Neural cell (in vitro differentiated cells): ENCODE measurements around the gene ATXN2L. TPM values are rescaled to one million over a fixed set of nuclear protein-coding genes. Genes with fewer than 3 reads are reported as not detected.
A peak's percentile ranks its signal among the peaks of the same experiment; 100 is the strongest.
"Not testable (repeated sequence)": the region's sequence is repeated elsewhere in the genome, so short reads cannot be mapped to it uniquely, and the experiment has no call there.

ENCODE experiments used
- H2AFZ ChIP-seq: fragments of 200-600, 300-800 bp; sonication (generic), shearing (Covaris generic); 2 replicates; pipeline ENCODE4 v1.6.0; 2014; ENCODE audit warnings: low read depth, mild to moderate bottlenecking, antibody characterized with exemption, low read length, moderate library complexity
- H3F3A ChIP-seq: fragments of 200-600 bp; shearing (Covaris generic); 2 replicates; pipeline ENCODE4 v1.6.1; 2016; ENCODE audit warnings: mild to moderate bottlenecking, moderate library complexity, mixed read lengths, antibody characterized with exemption, low read length; ENCODE audit not compliant: insufficient read depth, poor library complexity, severe bottlenecking
- H3K27ac ChIP-seq: fragments of 200-600, 300-800 bp; sonication (generic), shearing (Covaris generic); 2 replicates; pipeline ENCODE4 v1.5.1; 2014; ENCODE audit warnings: mild to moderate bottlenecking, low read length, moderate library complexity
- H3K27me3 ChIP-seq: fragments of 300-800, 200-600 bp; sonication (generic), shearing (Covaris generic); 2 replicates; pipeline ENCODE4 v1.6.0; 2014; ENCODE audit warnings: mild to moderate bottlenecking, low read depth, low read length, moderate library complexity; ENCODE audit not compliant: insufficient read depth
- H3K36me3 ChIP-seq: fragments of 300-800, 200-600 bp; sonication (generic), shearing (Covaris generic); 2 replicates; pipeline ENCODE4 v1.5.1; 2014; ENCODE audit warnings: mild to moderate bottlenecking, antibody characterized with exemption, low read length, moderate library complexity; ENCODE audit not compliant: insufficient read depth
- H3K4me2 ChIP-seq: fragments of 300-800, 200-600 bp; sonication (generic), shearing (Covaris generic); 2 replicates; pipeline ENCODE4 v1.6.0; 2014; ENCODE audit warnings: mild to moderate bottlenecking, low read length
- H3K4me3 ChIP-seq: fragments of 300-800, 200-600 bp; sonication (generic), shearing (Covaris generic); 2 replicates; pipeline ENCODE4 v1.5.1; 2014; ENCODE audit warnings: mild to moderate bottlenecking, low read length, moderate library complexity
- H3K79me2 ChIP-seq: fragments of 200-600 bp; shearing (Covaris generic); replicated peaks from 2 replicates; pipeline ENCODE4 v1.6.0; 2014; ENCODE audit warnings: mild to moderate bottlenecking, low read length, moderate library complexity; ENCODE audit not compliant: insufficient read depth
- H3K9ac ChIP-seq: fragments of 300-800, 200-600 bp; sonication (generic), shearing (Covaris generic); 2 replicates; pipeline ENCODE4 v1.6.1; 2016; ENCODE audit warnings: mild to moderate bottlenecking, low read length, mixed read lengths
- H3K9me2 ChIP-seq: fragments of 200-600 bp; shearing (Covaris generic); 2 replicates; pipeline ENCODE4 v1.6.1; 2016; ENCODE audit warnings: mild to moderate bottlenecking, low read length, mixed read lengths; ENCODE audit not compliant: insufficient read depth
- H3K9me3 ChIP-seq: fragments of 200-600, 300-800 bp; sonication (generic), shearing (Covaris generic); 2 replicates; pipeline ENCODE4 v1.6.1; 2016; ENCODE audit warnings: mild to moderate bottlenecking, mixed run types, low read length, moderate library complexity, mixed read lengths
- H4K20me1 ChIP-seq: fragments of 200-600 bp; shearing (Covaris generic); 2 replicates; pipeline ENCODE4 v1.6.1; 2016; ENCODE audit warnings: mild to moderate bottlenecking, mixed run types; ENCODE audit not compliant: insufficient read depth
- CTCF ChIP-seq: fragments of 450-650 bp; IDR thresholded peaks from 2 replicates; pipeline ENCODE4 v1.5.1; 2014; ENCODE audit warnings: antibody characterized with exemption, mild to moderate bottlenecking, moderate library complexity; ENCODE audit not compliant: poor library complexity, severe bottlenecking
- EP300 ChIP-seq: fragments of 450-650 bp; conservative IDR thresholded peaks from 2 replicates; pipeline ENCODE4 v1.6.1; 2014; ENCODE audit warnings: antibody characterized with exemption, mild to moderate bottlenecking, moderate library complexity; ENCODE audit not compliant: poor library complexity, severe bottlenecking
- EZH2 ChIP-seq: fragments of 200-600, 300-800 bp; shearing (Covaris generic), sonication (generic); IDR thresholded peaks from 2 replicates; pipeline ENCODE4 v1.6.1; 2014; ENCODE audit warnings: antibody characterized with exemption, low read length, borderline replicate concordance, mild to moderate bottlenecking; ENCODE audit not compliant: insufficient read depth, poor library complexity, severe bottlenecking
- MXI1 ChIP-seq: fragments of 450-650 bp; conservative IDR thresholded peaks from 2 replicates; pipeline ENCODE4 v1.6.1; 2014; ENCODE audit warnings: antibody characterized with exemption, mild to moderate bottlenecking; ENCODE audit not compliant: poor library complexity, severe bottlenecking
- POLR2AphosphoS5 ChIP-seq: IDR thresholded peaks from 2 replicates; pipeline ENCODE4 v1.6.1; 2012
- RAD21 ChIP-seq: fragments of 450-650 bp; conservative IDR thresholded peaks from 2 replicates; pipeline ENCODE4 v1.6.1; 2014; ENCODE audit warnings: antibody characterized with exemption, mild to moderate bottlenecking, moderate library complexity
- REST ChIP-seq: IDR thresholded peaks from 2 replicates; pipeline ENCODE4 v1.6.1; 2012; ENCODE audit warnings: borderline replicate concordance
- SMC3 ChIP-seq: fragments of 450-650 bp; conservative IDR thresholded peaks from 2 replicates; pipeline ENCODE4 v1.6.1; 2014; ENCODE audit warnings: antibody characterized with exemption, mild to moderate bottlenecking, moderate library complexity; ENCODE audit not compliant: poor library complexity
- TAF1 ChIP-seq: IDR thresholded peaks from 2 replicates; pipeline ENCODE4 v1.6.1; 2012; ENCODE audit warnings: low read depth
- polyA plus RNA-seq: library from polyadenylated mRNA; depleted of rRNA; stranded (reverse); fragments of >200 nt; gene quantifications from 2 replicates; pipeline ENCODE4 v1.2.3, GENCODE V29; 2014

The ATXN2L gene
- polyA plus RNA-seq, 1 donor from 2014 or later = 24.0 TPM

GRCh38 chr16:28880589-28880915, 57.8 kb downstream of the ATXN2L start:
- H3F3A ChIP-seq = no peaks in the 10 kb centered on the region
- no peak overlapping the region for H3K9ac ChIP-seq
- no peaks in the 10 kb centered on the region for H3K9me2 ChIP-seq
- no peaks in the 10 kb centered on the region for H3K27me3 ChIP-seq
- H2AFZ ChIP-seq = no peak overlapping the region
- no peaks in the 10 kb centered on the region for H4K20me1 ChIP-seq
- peak overlapping the region; percentile 92 for H3K4me2 ChIP-seq
- TF ChIP-seq RAD21 (no peak), EZH2 (no peak), POLR2AphosphoS5 (no peak), SMC3 (no peak), MXI1 (no peak), CTCF (no peak), TAF1 (no peak), EP300 (no peak), REST (no peak)
- H3K79me2 ChIP-seq = no peaks in the 10 kb centered on the region
- H3K9me3 ChIP-seq = no peaks in the 10 kb centered on the region
- H3K4me3 ChIP-seq = peak overlapping the region; percentile 83
- no peaks in the 10 kb centered on the region for H3K36me3 ChIP-seq
- H3K27ac ChIP-seq = no peak overlapping the region

- Histone ChIP-seq H3K9me3 (no peaks in the 10 kb centered on the region), H3K27ac (no peak overlapping the region), H3K36me3 (no peaks in the 10 kb centered on the region), H3K27me3 (no peaks in the 10 kb centered on the region), H4K20me1 (no peaks in the 10 kb centered on the region), H3K4me3 (no peak overlapping the region), H3F3A (no peaks in the 10 kb centered on the region), H3K9me2 (no peaks in the 10 kb centered on the region), H3K4me2 (no peak overlapping the region), H3K79me2 (no peaks in the 10 kb centered on the region), H2AFZ (no peak overlapping the region), H3K9ac (no peak overlapping the region)
- TF ChIP-seq EP300 = no peak
- TF ChIP-seq TAF1 = no peak
- no peak for TF ChIP-seq CTCF
- no peak for TF ChIP-seq EZH2
- no peak for TF ChIP-seq RAD21
- no peak for TF ChIP-seq REST
- no peak for TF ChIP-seq POLR2AphosphoS5
- no peak for TF ChIP-seq SMC3
Measured at GRCh38 chr16:28880955-28881354, 58.2 kb downstream of the ATXN2L start.

GRCh38 chr16:28881565-28881964, 58.8 kb downstream of the ATXN2L start:
- not testable (repeated sequence) for H3K9me3 ChIP-seq, H3K27ac ChIP-seq, H3K27me3 ChIP-seq, H3K4me2 ChIP-seq, H4K20me1 ChIP-seq, H3K79me2 ChIP-seq, H3K36me3 ChIP-seq, H3F3A ChIP-seq, H3K9me2 ChIP-seq, H3K4me3 ChIP-seq, H3K9ac ChIP-seq, H2AFZ ChIP-seq
